BLaER1 treated with 17β-estradiol and CSF1 and Interleukin-3, amounts not matched to agents 10 nM and 100 nM (cell line): ENCODE data around the gene EFTUD2.

Experiments
- H3K27ac ChIP-seq, 11 experiments: shearing (Covaris generic); formaldehyde crosslinking; 2 replicates each; pipeline ENCODE4 v1.8.1; 2022
- H3K27me3 ChIP-seq, 11 experiments: shearing (Covaris generic); formaldehyde crosslinking; 2 replicates each; pipeline ENCODE4 v1.8.1; 2022
- H3K36me3 ChIP-seq, 11 experiments: shearing (Covaris generic); formaldehyde crosslinking; 2 replicates each; pipeline ENCODE4 v1.8.1; 2022
- H3K4me1 ChIP-seq, 10 experiments: shearing (Covaris generic); formaldehyde crosslinking; 2 replicates each; pipeline ENCODE4 v1.8.1; 2022
- H3K4me2 ChIP-seq, 11 experiments: shearing (Covaris generic); formaldehyde crosslinking; 2 replicates each; pipeline ENCODE4 v1.8.1; 2022
- H3K4me3 ChIP-seq, 10 experiments: shearing (Covaris generic); formaldehyde crosslinking; 2 replicates each; pipeline ENCODE4 v1.8.1; 2022
- H3K9ac ChIP-seq, 11 experiments: shearing (Covaris generic); formaldehyde crosslinking; 2 replicates each; pipeline ENCODE4 v1.8.1; 2022
- H3K9me3 ChIP-seq, 11 experiments: shearing (Covaris generic); formaldehyde crosslinking; replicated peaks in 1 of 11; 2 replicates each; pipeline ENCODE4 v1.8.1; 2022
- H4K20me1 ChIP-seq, 11 experiments: shearing (Covaris generic); formaldehyde crosslinking; 2 replicates each; pipeline ENCODE4 v1.8.1; 2022
- Cebpa-rat ChIP-seq, 11 experiments: shearing (Covaris generic); IDR thresholded peaks; 2 replicates each; pipeline ENCODE4 v1.8.1; 2022

Gene EFTUD2

GRCh38 chr17:44878627-44879221 lies 20.5 kb downstream of the EFTUD2 start:
- Histone ChIP-seq H4K20me1 (peaks cover 0 to 69% (median 44%) of the 10 kb centered on the region in 11 experiments; a peak in 18 of 22 replicates), H3K4me1 (peaks cover 0 to 8% (median 0%) of the 10 kb centered on the region in 10 experiments; a peak in 4 of 20 replicates), H3K27ac (no peak overlapping the region), H3K4me3 (no peak overlapping the region), H3K4me2 (no peak overlapping the region), H3K36me3 (peaks cover 97 to 100% (median 99%) of the 10 kb centered on the region in 11 experiments), H3K27me3 (no peaks in the 10 kb centered on the region), H3K9ac (no peak overlapping the region), H3K9me3 (no peaks in the 10 kb centered on the region)
- no peak for TF ChIP-seq Cebpa-rat (IDR thresholded peaks at IDR 0.05)

GRCh38 chr17:44877121-44877520 lies 22.1 kb downstream of the EFTUD2 start:
- Histone ChIP-seq H3K27ac (no peak overlapping the region), H3K9me3 (no peaks in the 10 kb centered on the region), H4K20me1 (peaks cover 0 to 65% (median 46%) of the 10 kb centered on the region in 11 experiments; a peak in 18 of 22 replicates), H3K9ac (no peak overlapping the region), H3K4me2 (no peak overlapping the region), H3K27me3 (no peaks in the 10 kb centered on the region), H3K4me3 (no peak overlapping the region), H3K36me3 (peaks cover 95 to 100% (median 98%) of the 10 kb centered on the region in 11 experiments), H3K4me1 (peaks cover 0 to 8% (median 0%) of the 10 kb centered on the region in 10 experiments; a peak in 4 of 20 replicates)
- no peak for TF ChIP-seq Cebpa-rat (IDR thresholded peaks at IDR 0.05)

- no peak for TF ChIP-seq Cebpa-rat (IDR thresholded peaks at IDR 0.05)
- H3K27me3 ChIP-seq, result no peaks in the 10 kb centered on the region
- H3K27ac ChIP-seq, result no peak overlapping the region
- peaks cover 0 to 8% (median 0%) of the 10 kb centered on the region in 10 experiments; a peak in 4 of 20 replicates for H3K4me1 ChIP-seq
- H3K4me3 ChIP-seq, result no peak overlapping the region
- H3K4me2 ChIP-seq, result no peak overlapping the region
- no peaks in the 10 kb centered on the region for H3K9me3 ChIP-seq
- 0 out of 22 replicates have a peak overlapping the region, but pooled peaks of 3 of the 11 experiments have one; percentile 4 to 15 (median 6) for H3K9ac ChIP-seq
- peaks cover 0 to 63% (median 47%) of the 10 kb centered on the region in 11 experiments; a peak in 18 of 22 replicates for H4K20me1 ChIP-seq
- H3K36me3 ChIP-seq, result peaks cover 95 to 100% (median 99%) of the 10 kb centered on the region in 11 experiments
Measured at GRCh38 chr17:44875761-44876160, 23.5 kb downstream of the EFTUD2 start.

- Histone ChIP-seq H3K4me3 (no peak overlapping the region), H3K27ac (no peak overlapping the region), H4K20me1 (peaks cover 0 to 45% (median 19%) of the 10 kb centered on the region in 11 experiments; a peak in 15 of 22 replicates), H3K36me3 (peaks cover 97 to 100% (median 100%) of the 10 kb centered on the region in 11 experiments), H3K9me3 (no peaks in the 10 kb centered on the region), H3K4me2 (no peak overlapping the region), H3K27me3 (no peaks in the 10 kb centered on the region), H3K9ac (no peak overlapping the region), H3K4me1 (peaks cover 0 to 8% (median 0%) of the 10 kb centered on the region in 10 experiments; a peak in 4 of 20 replicates)
- TF ChIP-seq Cebpa-rat (IDR thresholded peaks at IDR 0.05), result no peak
Measured at GRCh38 chr17:44872131-44872768, 27.0 kb downstream of the EFTUD2 start.

GRCh38 chr17:44871556-44871955 lies 27.7 kb downstream of the EFTUD2 start:
- no peaks in the 10 kb centered on the region for H3K9me3 ChIP-seq
- H3K4me2 ChIP-seq, result no peak overlapping the region
- no peak overlapping the region for H3K9ac ChIP-seq
- H3K4me1 ChIP-seq, result peaks cover 0 to 8% (median 0%) of the 10 kb centered on the region in 10 experiments; a peak in 4 of 20 replicates
- H3K4me3 ChIP-seq, result no peak overlapping the region
- no peak for TF ChIP-seq Cebpa-rat (IDR thresholded peaks at IDR 0.05)
- peaks cover 96 to 100% (median 100%) of the 10 kb centered on the region in 11 experiments for H3K36me3 ChIP-seq
- no peak overlapping the region for H3K27ac ChIP-seq
- H4K20me1 ChIP-seq, result peaks cover 0 to 40% (median 13%) of the 10 kb centered on the region in 11 experiments; a peak in 14 of 22 replicates
- no peaks in the 10 kb centered on the region for H3K27me3 ChIP-seq

- peaks cover 95 to 100% (median 97%) of the 10 kb centered on the region in 11 experiments for H3K36me3 ChIP-seq
- H4K20me1 ChIP-seq, result peaks cover 0 to 57% (median 22%) of the 10 kb centered on the region in 11 experiments; a peak in 17 of 22 replicates
- H3K27me3 ChIP-seq, result no peaks in the 10 kb centered on the region
- no peak overlapping the region for H3K4me3 ChIP-seq
- no peaks in the 10 kb centered on the region for H3K9me3 ChIP-seq
- no peak overlapping the region for H3K27ac ChIP-seq
- no peak overlapping the region for H3K4me2 ChIP-seq
- no peak overlapping the region for H3K9ac ChIP-seq
- H3K4me1 ChIP-seq, result no peaks in the 10 kb centered on the region
- no peak for TF ChIP-seq Cebpa-rat (IDR thresholded peaks at IDR 0.05)
Measured at GRCh38 chr17:44867841-44868240, 31.4 kb downstream of the EFTUD2 start.

GRCh38 chr17:44865931-44866330 lies 33.3 kb downstream of the EFTUD2 start:
- H3K9ac ChIP-seq, result no peak overlapping the region
- peaks cover 95 to 100% (median 97%) of the 10 kb centered on the region in 11 experiments for H3K36me3 ChIP-seq
- no peak for TF ChIP-seq Cebpa-rat (IDR thresholded peaks at IDR 0.05)
- no peak overlapping the region for H3K4me3 ChIP-seq
- H3K27me3 ChIP-seq, result no peaks in the 10 kb centered on the region
- peaks cover 0 to 49% (median 13%) of the 10 kb centered on the region in 11 experiments; a peak in 17 of 22 replicates for H4K20me1 ChIP-seq
- H3K4me1 ChIP-seq, result no peaks in the 10 kb centered on the region
- no peaks in the 10 kb centered on the region for H3K9me3 ChIP-seq
- no peak overlapping the region for H3K27ac ChIP-seq
- H3K4me2 ChIP-seq, result no peak overlapping the region

GRCh38 chr17:44865231-44865660 lies 34.0 kb downstream of the EFTUD2 start:
- peaks cover 95 to 100% (median 97%) of the 10 kb centered on the region in 11 experiments for H3K36me3 ChIP-seq
- no peak for TF ChIP-seq Cebpa-rat (IDR thresholded peaks at IDR 0.05)
- no peak overlapping the region for H3K27ac ChIP-seq
- no peaks in the 10 kb centered on the region for H3K4me1 ChIP-seq
- H3K4me2 ChIP-seq, result no peak overlapping the region
- H3K9ac ChIP-seq, result no peak overlapping the region
- H3K4me3 ChIP-seq, result no peak overlapping the region
- no peaks in the 10 kb centered on the region for H3K27me3 ChIP-seq
- H3K9me3 ChIP-seq, result no peaks in the 10 kb centered on the region
- peaks cover 0 to 49% (median 13%) of the 10 kb centered on the region in 11 experiments; a peak in 17 of 22 replicates for H4K20me1 ChIP-seq

GRCh38 chr17:44864831-44865230 lies 34.4 kb downstream of the EFTUD2 start:
- Histone ChIP-seq H3K27ac (no peak overlapping the region), H3K4me1 (no peaks in the 10 kb centered on the region), H3K36me3 (peaks cover 95 to 100% (median 97%) of the 10 kb centered on the region in 11 experiments), H4K20me1 (peaks cover 0 to 53% (median 13%) of the 10 kb centered on the region in 11 experiments; a peak in 17 of 22 replicates), H3K9ac (no peak overlapping the region), H3K27me3 (no peaks in the 10 kb centered on the region), H3K9me3 (no peaks in the 10 kb centered on the region), H3K4me2 (no peak overlapping the region), H3K4me3 (no peak overlapping the region)
- no peak for TF ChIP-seq Cebpa-rat (IDR thresholded peaks at IDR 0.05)
